ENCODE measurements around the gene DTHD1. TPM values are rescaled to one million over a fixed set of nuclear protein-coding genes. Genes with fewer than 3 reads are reported as not detected.

The DTHD1 gene
- total RNA-seq, 4 donors from 2014 or later, result 0.26 to 0.66 TPM; not detected in 2

GRCh38 chr4:36332782-36333131 lies 51.3 kb downstream of the DTHD1 start:
- no peak overlapping the region for H3K4me3 ChIP-seq
- intact Hi-C loops (cut with DNase I), result no loop called here
- H3K36me3 ChIP-seq, result no peaks in the 10 kb centered on the region
- no peaks in the 10 kb centered on the region for H3K9me3 ChIP-seq
- H3K4me1 ChIP-seq, result no peaks in the 10 kb centered on the region
- H3K27ac ChIP-seq (replicated peaks in 1 of 4), result no peak overlapping the region
- no peak for DNase-seq (ENCODE audit: extremely low spot score)
- no peak for TF ChIP-seq POLR2AphosphoS5 (IDR thresholded peaks at IDR 0.05)
- TF ChIP-seq EP300 (IDR thresholded peaks at IDR 0.05), result no peak
- no peak for TF ChIP-seq CTCF (IDR thresholded peaks at IDR 0.05)
- TF ChIP-seq POLR2A (IDR thresholded peaks at IDR 0.05; ENCODE audit: low read depth), result no peak
- no peaks in the 10 kb centered on the region for H3K27me3 ChIP-seq

DNA sequence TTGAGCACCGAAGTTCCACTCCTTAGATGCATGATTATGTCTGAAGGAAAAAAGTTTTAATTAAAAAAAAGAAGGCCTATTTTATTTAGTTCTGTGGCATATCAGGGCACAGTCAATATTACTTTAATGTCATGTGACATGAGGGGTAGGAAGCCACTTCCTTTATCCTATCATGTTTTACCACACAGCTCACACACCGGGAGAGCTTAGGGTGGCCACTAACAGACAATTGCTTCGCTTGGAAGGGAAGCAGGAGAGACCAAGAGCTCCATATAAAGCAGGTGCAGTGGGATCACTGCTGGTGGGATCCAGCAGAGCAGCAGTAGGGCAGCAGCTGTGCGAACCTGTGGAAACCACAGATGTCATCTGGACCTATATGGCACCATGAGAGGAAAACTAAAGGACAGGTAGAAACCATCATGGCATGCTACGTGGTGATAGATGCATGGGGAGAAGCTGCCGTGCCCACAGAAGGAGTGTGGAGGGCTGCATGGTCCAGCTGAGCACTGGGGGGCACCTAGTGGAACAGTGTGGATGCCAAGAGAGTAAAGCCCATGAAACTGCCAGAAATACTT lies 52.0 kb downstream of the DTHD1 start:
- WGBS, result 69% methylated on average over 6 of the region's 6 CpGs
- Histone ChIP-seq H3K9me3 (no peaks in the 10 kb centered on the region), H3K27ac (replicated peaks in 1 of 4) (no peak overlapping the region), H3K27me3 (no peaks in the 10 kb centered on the region), H3K4me1 (no peaks in the 10 kb centered on the region), H3K4me3 (no peak overlapping the region), H3K36me3 (no peaks in the 10 kb centered on the region)
- no peak for DNase-seq (ENCODE audit: extremely low spot score)
- intact Hi-C loops (cut with DNase I), result no loop called here
- TF ChIP-seq CTCF (IDR thresholded peaks at IDR 0.05), result no peak
- TF ChIP-seq EP300 (IDR thresholded peaks at IDR 0.05), result no peak
- TF ChIP-seq POLR2AphosphoS5 (IDR thresholded peaks at IDR 0.05), result no peak
- TF ChIP-seq POLR2A (IDR thresholded peaks at IDR 0.05; ENCODE audit: low read depth), result no peak

- Histone ChIP-seq H3K36me3 (no peaks in the 10 kb centered on the region), H3K27me3 (no peaks in the 10 kb centered on the region), H3K27ac (replicated peaks in 1 of 4) (no peak overlapping the region), H3K9me3 (no peaks in the 10 kb centered on the region), H3K4me1 (no peaks in the 10 kb centered on the region), H3K4me3 (no peak overlapping the region)
- TF ChIP-seq EP300 (IDR thresholded peaks at IDR 0.05) (no peak), POLR2AphosphoS5 (IDR thresholded peaks at IDR 0.05) (no peak), CTCF (IDR thresholded peaks at IDR 0.05) (no peak), POLR2A (IDR thresholded peaks at IDR 0.05; ENCODE audit: low read depth) (no peak)
- intact Hi-C loops (cut with DNase I), result no loop called here
- DNase-seq (ENCODE audit: extremely low spot score), result no peak
- 15% methylated on average over 1 of the region's 1 CpG for WGBS
These were observed 56.3 kb downstream of the DTHD1 start for GRCh38 chr4:36337665-36338185.

GRCh38 chr4:36338973-36339372 lies 57.6 kb downstream of the DTHD1 start:
- Histone ChIP-seq H3K4me3 (no peak overlapping the region), H3K36me3 (no peaks in the 10 kb centered on the region), H3K9me3 (no peaks in the 10 kb centered on the region), H3K27ac (replicated peaks in 1 of 4) (no peak overlapping the region), H3K4me1 (no peaks in the 10 kb centered on the region), H3K27me3 (no peaks in the 10 kb centered on the region)
- DNase-seq (ENCODE audit: extremely low spot score), result no peak
- intact Hi-C loops (cut with DNase I), result no loop called here
- TF ChIP-seq EP300 (IDR thresholded peaks at IDR 0.05) (no peak), POLR2AphosphoS5 (IDR thresholded peaks at IDR 0.05) (no peak), POLR2A (IDR thresholded peaks at IDR 0.05; ENCODE audit: low read depth) (no peak), CTCF (IDR thresholded peaks at IDR 0.05) (no peak)
- WGBS, result 69% methylated on average over 3 of the region's 3 CpGs

- Histone ChIP-seq H3K4me1 (no peaks in the 10 kb centered on the region), H3K9me3 (no peaks in the 10 kb centered on the region), H3K36me3 (no peaks in the 10 kb centered on the region), H3K27ac (replicated peaks in 1 of 4) (no peak overlapping the region), H3K27me3 (no peaks in the 10 kb centered on the region), H3K4me3 (no peak overlapping the region)
- intact Hi-C loops (cut with DNase I), result no loop called here
- no peak for DNase-seq (ENCODE audit: extremely low spot score)
- TF ChIP-seq EP300 (IDR thresholded peaks at IDR 0.05), result no peak
- WGBS, result 85% methylated on average over 6 of the region's 6 CpGs
These were observed 60.5 kb downstream of the DTHD1 start for GRCh38 chr4:36341936-36342335.

Measured in esophagus muscularis mucosa (tissue), 4 donors.